ENCODE measurements around the gene C1QTNF2.

The C1QTNF2 gene

GRCh38 chr5:160375166-160375565 is 4.7 kb upstream of the C1QTNF2 start:
- DNase-seq: no peak

- DNase-seq: no peak
These were observed 868 bp upstream of the C1QTNF2 start for GRCh38 chr5:160371294-160371693.

GRCh38 chr5:160370713-160371034 is 248 bp upstream of the C1QTNF2 start:
- peak in 3 of 56 donors; percentile 21 to 42 (median 41) for DNase-seq

GRCh38 chr5:160367885-160368284 is 2.5 kb downstream of the C1QTNF2 start:
- no peak for DNase-seq

GRCh38 chr5:160367261-160367660 is 3.2 kb downstream of the C1QTNF2 start:
- no peak for DNase-seq

- DNase-seq: no peak
These were observed 4.2 kb downstream of the C1QTNF2 start for GRCh38 chr5:160366230-160366629.

GRCh38 chr5:160363660-160364395 is 6.6 kb downstream of the C1QTNF2 start:
- DNase-seq: no peak

GRCh38 chr5:160363211-160363610 is 7.2 kb downstream of the C1QTNF2 start:
- no peak for DNase-seq

- DNase-seq: no peak
These were observed 8.7 kb downstream of the C1QTNF2 start for GRCh38 chr5:160361624-160362228.

- no peak for DNase-seq
These were observed 10.1 kb downstream of the C1QTNF2 start for GRCh38 chr5:160360310-160360709.

GRCh38 chr5:160359816-160360215 is 10.6 kb downstream of the C1QTNF2 start:
- no peak for DNase-seq

- DNase-seq: no peak
These were observed 11.2 kb downstream of the C1QTNF2 start for GRCh38 chr5:160359242-160359641.

- peak in 11 of 56 donors; percentile 2 to 34 (median 10) for DNase-seq
These were observed 12.5 kb downstream of the C1QTNF2 start for GRCh38 chr5:160357861-160358411.

GRCh38 chr5:160357394-160357793 is 13.0 kb downstream of the C1QTNF2 start:
- no peak for DNase-seq

- DNase-seq: no peak
These were observed 13.7 kb downstream of the C1QTNF2 start for GRCh38 chr5:160356550-160357347.

GRCh38 chr5:160354666-160355065 is 15.8 kb downstream of the C1QTNF2 start:
- DNase-seq: no peak

- DNase-seq: peak in 30 of 56 donors; percentile 1 to 69 (median 30)
These were observed 17.0 kb downstream of the C1QTNF2 start for GRCh38 chr5:160353379-160353778.

- no peak for DNase-seq
These were observed 18.1 kb downstream of the C1QTNF2 start for GRCh38 chr5:160352308-160352707.

GRCh38 chr5:160349935-160350303 is 20.5 kb downstream of the C1QTNF2 start:
- DNase-seq: no peak

GRCh38 chr5:160349249-160349934 is 21.0 kb downstream of the C1QTNF2 start:
- no peak for DNase-seq

- peak in 1 of 56 donors; percentile 5 for DNase-seq
These were observed 22.3 kb downstream of the C1QTNF2 start for GRCh38 chr5:160348080-160348479.

- DNase-seq: no peak
These were observed 23.0 kb downstream of the C1QTNF2 start for GRCh38 chr5:160347448-160347847.
